ENCODE data around the gene UFD1. TPM values are rescaled to one million over a fixed set of nuclear protein-coding genes. Genes with fewer than 3 reads are reported as not detected.

Gene UFD1
- total RNA-seq (2012; rRNA removed) (138 and 152 TPM in 2 replicates), polyA plus RNA-seq (2012; rRNA removed) (149 and 153 TPM in 2 replicates), Bru-seq, nascent RNA (percentile 78 among the genes with signal in this experiment), BruChase-seq, experiment 1, labeled RNA remaining after a 6-hour chase (percentile 72 among the genes with signal in this experiment), BruChase-seq, experiment 2, labeled RNA remaining after a 2-hour chase (percentile 68 among the genes with signal in this experiment)
- 92.0 and 129 TPM in 2 replicates for polyA plus RNA-seq (2012; cell fraction: cytosol; rRNA removed)
- polyA plus RNA-seq (2012; cell fraction: nucleus; rRNA removed; ENCODE audit: low replicate concordance): 67.8 and 81.3 TPM in 2 replicates
- long read RNA-seq, full-length matches to known transcripts: 62 of 84 reads
- long read RNA-seq, partial matches to known transcripts: 10 of 84 reads
- long read RNA-seq, other reads (novel, unspliced or antisense): 12 of 84 reads

- BruUV-seq (replicated peaks): no TSS peak
- H3K9ac ChIP-seq (ENCODE audit: low read depth, low read length): peak within 1 kb of the TSS; percentile 95
- H3K56ac ChIP-seq (ENCODE audit: extremely low read depth, insufficient read depth, low read length): peak within 1 kb of the TSS; percentile 100
- in situ Hi-C loops (cut with MboI; ENCODE audit: low sequenced_read_pairs) (no loop called here), dilution Hi-C loops (cut with HindIII; ENCODE audit: low sequenced_read_pairs, unreplicated experiment) (no loop called here), intact Hi-C loops (cut with micrococcal nuclease) (loop anchor here (2.0 to 5.0 kb wide), 3 partner anchors 153 to 300 kb away; partner anchors contain the start of genes CLTCL1 and SLC25A1)
- H2BK5ac ChIP-seq (ENCODE audit: low read depth, low read length, poor library complexity, severe bottlenecking): peak within 1 kb of the TSS; percentile 97
- H2AFZ ChIP-seq (replicated peaks; ENCODE audit: low read length, poor library complexity): peak within 1 kb of the TSS; percentile 97
- WGBS, 2 experiments (ENCODE audit: extremely low coverage in 2 of 2, insufficient read length in 1 of 2): 0% methylated on average over 24 of the region's 42 CpGs; no CpG with 5 or more reads in 1 of the 2 experiments
- ATAC-seq (ENCODE audit: low read depth) (peak; percentile 67), DNase-seq (peak; percentile 81)
- peak within 1 kb of the TSS; percentile 90 for H4K5ac ChIP-seq (ENCODE audit: low read depth, low read length)
- H3K36me3 ChIP-seq (ENCODE audit: control insufficient read depth, insufficient read depth, low read length): peaks cover 12% of the 10 kb centered on the region
- no peaks in the 10 kb centered on the region for H3K9me3 ChIP-seq (ENCODE audit: control insufficient read depth, insufficient read depth, low read length)
- H3K18ac ChIP-seq (ENCODE audit: low read depth, low read length): peak within 1 kb of the TSS; percentile 93
- TF ChIP-seq RCOR1 (IDR thresholded peaks at IDR 0.05; ENCODE audit: insufficient replicate concordance, low read length): no peak
- TF ChIP-seq MXI1 (IDR thresholded peaks at IDR 0.05; ENCODE audit: borderline replicate concordance, low read depth, low read length): no peak
- peak; percentile 42; the same call in 1 of the 2 replicates for TF ChIP-seq ELK1 (IDR thresholded peaks at IDR 0.05; ENCODE audit: borderline replicate concordance, low read depth, low read length)
- peak; percentile 98; the same call in 1 of the 2 replicates for TF ChIP-seq CHD1 (IDR thresholded peaks at IDR 0.05; ENCODE audit: low read depth, low read length)
- peak; percentile 26; the same call in 1 of the 2 replicates for TF ChIP-seq NFE2L2 (IDR thresholded peaks at IDR 0.05; ENCODE audit: low read depth, low read length)
- TF ChIP-seq POLR2A (IDR thresholded peaks at IDR 0.05; ENCODE audit: low read depth, low read length): peak; percentile 69
- TF ChIP-seq BHLHE40 (IDR thresholded peaks at IDR 0.05; ENCODE audit: low read depth, low read length): peak; percentile 98
- ChIA-PET POLR2A (ENCODE audit: unreplicated experiment) (no interaction called here), CTCF (interaction anchor here (1.2 kb wide), 1 partner anchor 150 kb away, joined by 3 read pairs; no protein-coding TSS in a partner anchor)
- H2AK9ac ChIP-seq (replicated peaks; ENCODE audit: low read depth, low read length, poor library complexity): peak within 1 kb of the TSS; percentile 86
- peak within 1 kb of the TSS; percentile 98 for H2BK15ac ChIP-seq (ENCODE audit: low read depth, low read length)
- H3K14ac ChIP-seq (replicated peaks; ENCODE audit: low read depth, low read length): peak within 1 kb of the TSS; percentile 90
- peak within 1 kb of the TSS; percentile 99 for H4K91ac ChIP-seq (ENCODE audit: insufficient read depth, low read depth, low read length)
- peak within 1 kb of the TSS; percentile 95 for H3K27ac ChIP-seq (ENCODE audit: insufficient read depth, low read length)
- peaks cover 2% of the 10 kb centered on the region for H3K4me1 ChIP-seq (ENCODE audit: control insufficient read depth, insufficient read depth, low read length)
- peaks cover 26% of the 10 kb centered on the region for H4K20me1 ChIP-seq (ENCODE audit: insufficient read depth, low read length)
- H3K23ac ChIP-seq (ENCODE audit: low read depth, low read length): peak within 1 kb of the TSS; percentile 97
- H2AK5ac ChIP-seq (ENCODE audit: low read depth, low read length): peak within 1 kb of the TSS; percentile 83
- H3K4me2 ChIP-seq (ENCODE audit: low read depth, low read length): peak within 1 kb of the TSS; percentile 99
- H2BK120ac ChIP-seq (ENCODE audit: low read depth, low read length): peak within 1 kb of the TSS; percentile 98
- H2BK20ac ChIP-seq (ENCODE audit: low read depth, low read length): peak within 1 kb of the TSS; percentile 97
- peak within 1 kb of the TSS; percentile 76 to 100 for H4K8ac ChIP-seq (ENCODE audit: low read depth in 2 of 2, low read length in 2 of 2)
- no peaks in the 10 kb centered on the region; the same call in 1 of the 2 replicates for H3K9me1 ChIP-seq (ENCODE audit: insufficient read depth, low read length)
- peaks cover 24 to 53% of the 10 kb centered on the region in 2 experiments; a peak in 3 of 4 replicates for H3K79me1 ChIP-seq (ENCODE audit: low read depth in 1 of 2, low read length in 2 of 2)
- H3K27me3 ChIP-seq (ENCODE audit: control insufficient read depth, insufficient read depth, low read length): no peaks in the 10 kb centered on the region
- H3K4me3 ChIP-seq (ENCODE audit: insufficient read depth, low read depth, low read length): peak within 1 kb of the TSS; percentile 87
- peak within 1 kb of the TSS; percentile 92 for H3K4ac ChIP-seq (ENCODE audit: low read depth, low read length)
These were observed at the start of gene UFD1 for GRCh38 chr22:19478901-19479354. Gene UFD1, minus strand, starts transcription at chr22:19479193. Its CDS starts 108 bp downstream, at chr22:19479085.
